Stromal cell of bone marrow (primary cell): Measurements from ENCODE around the gene RBPJL.

Experiments
- DNase-seq: peaks from one replicate; pipeline ENCODE4 v3.0.0-alpha.2; 2012; ENCODE audit warnings: low read depth

RBPJL gene

GRCh38 chr20:45306431-45306982, at the start of gene RBPJL:
RBPJL (plus strand) TSS chr20:45306840; CDS start chr20:45306923, 83 bp downstream.
- DNase-seq = no peak

GRCh38 chr20:45257161-45257560, 49.5 kb upstream of the RBPJL start:
- DNase-seq = no peak

GRCh38 chr20:45257711-45258110, 48.9 kb upstream of the RBPJL start:
- DNase-seq = no peak

GRCh38 chr20:45258259-45258658, 48.4 kb upstream of the RBPJL start:
- DNase-seq = no peak

GRCh38 chr20:45258664-45259063, 48.0 kb upstream of the RBPJL start:
- no peak for DNase-seq

GRCh38 chr20:45263556-45264266, 42.9 kb upstream of the RBPJL start:
- no peak for DNase-seq

- DNase-seq = no peak
Observed at GRCh38 chr20:45266977-45267376, 39.7 kb upstream of the RBPJL start.

GRCh38 chr20:45268531-45268930, 38.1 kb upstream of the RBPJL start:
- no peak for DNase-seq

GRCh38 chr20:45269056-45269455, 37.6 kb upstream of the RBPJL start:
- no peak for DNase-seq

GRCh38 chr20:45269754-45270270, 36.8 kb upstream of the RBPJL start:
- no peak for DNase-seq

- DNase-seq = no peak
Observed at GRCh38 chr20:45275338-45275737, 31.3 kb upstream of the RBPJL start.

- no peak for DNase-seq
Observed at GRCh38 chr20:45279992-45280391, 26.6 kb upstream of the RBPJL start.

- DNase-seq = no peak
Observed at GRCh38 chr20:45282700-45283550, 23.7 kb upstream of the RBPJL start.

- DNase-seq = peak; percentile 28
Observed at GRCh38 chr20:45283551-45284057, 23.0 kb upstream of the RBPJL start.

- DNase-seq = no peak
Observed at GRCh38 chr20:45288376-45288775, 18.3 kb upstream of the RBPJL start.

GRCh38 chr20:45288860-45289259, 17.8 kb upstream of the RBPJL start:
- DNase-seq = no peak

- DNase-seq = no peak
Observed at GRCh38 chr20:45289942-45290676, 16.5 kb upstream of the RBPJL start.

GRCh38 chr20:45290677-45291355, 15.8 kb upstream of the RBPJL start:
- DNase-seq = peak; percentile 65

- no peak for DNase-seq
Observed at GRCh38 chr20:45291526-45291925, 15.1 kb upstream of the RBPJL start.

GRCh38 chr20:45292343-45292742, 14.3 kb upstream of the RBPJL start:
- DNase-seq = no peak
